Activated CD8-positive, alpha-beta T cell treated with anti-CD3 and anti-CD28 coated beads, Interleukin-2, amount 10 ng/mL, durations not matched to agents 7 days and 5 days (primary cell): ENCODE data around the gene PRR3. TPM values are rescaled to one million over a fixed set of nuclear protein-coding genes. Genes with fewer than 3 reads are reported as not detected.
A peak's percentile ranks its signal among the peaks of the same experiment; 100 is the strongest.

Experiments used
- ATAC-seq: fragments of 150-1000 bp; cut with Tn5 transposase; one replicate; pipeline ENCODE4 v1.10.0; 2021; ENCODE audit warnings: moderate library complexity
- CTCF ChIA-PET: fragments of 350-600 bp; sonication (Branson Sonifier 250); formaldehyde crosslinking; loops from one replicate; lab custom pipeline; 2021; ENCODE audit warnings: antibody characterized with exemption; lab: Charles Lee
- POLR2A ChIA-PET: fragments of 350-600 bp; sonication (Branson Sonifier 250); formaldehyde crosslinking; loops from one replicate; lab custom pipeline; 2021; ENCODE audit warnings: antibody characterized with exemption; lab: Charles Lee
- DNase-seq: peaks from one replicate; pipeline ENCODE4 v3.0.0-alpha.2; 2020
- H3K27ac Mint-ChIP-seq: one replicate; pipeline ENCODE4 v1.8.0; 2021; ENCODE audit warnings: mild to moderate bottlenecking, mixed read lengths
- H3K27me3 Mint-ChIP-seq: one replicate; pipeline ENCODE4 v1.8.0; 2021; ENCODE audit warnings: low read depth, mixed read lengths
- H3K36me3 Mint-ChIP-seq: one replicate; pipeline ENCODE4 v1.8.0; 2021; ENCODE audit warnings: low read depth, mixed read lengths
- H3K4me1 Mint-ChIP-seq: one replicate; pipeline ENCODE4 v1.8.0; 2021; ENCODE audit warnings: low read depth, mixed read lengths
- H3K4me3 Mint-ChIP-seq: one replicate; pipeline ENCODE4 v1.8.0; 2021; ENCODE audit warnings: mild to moderate bottlenecking, mixed read lengths
- H3K9me3 Mint-ChIP-seq: one replicate; pipeline ENCODE4 v1.8.0; 2022; ENCODE audit warnings: mixed read lengths; ENCODE audit not compliant: insufficient read depth
- microRNA-seq: library from miRNA; unstranded; fragments of <30 nt; microRNA quantifications from one replicate; pipeline ENCODE4 v1.2.0, GENCODE V29; 2022
- total RNA-seq, 2 experiments: library from RNA; stranded (reverse); gene quantifications; one replicate each; pipeline ENCODE4 v1.2.3, GENCODE V29; 2021

The PRR3 gene
- total RNA-seq, 2 experiments from 2014 or later: 19.7 to 21.1 TPM

DNA sequence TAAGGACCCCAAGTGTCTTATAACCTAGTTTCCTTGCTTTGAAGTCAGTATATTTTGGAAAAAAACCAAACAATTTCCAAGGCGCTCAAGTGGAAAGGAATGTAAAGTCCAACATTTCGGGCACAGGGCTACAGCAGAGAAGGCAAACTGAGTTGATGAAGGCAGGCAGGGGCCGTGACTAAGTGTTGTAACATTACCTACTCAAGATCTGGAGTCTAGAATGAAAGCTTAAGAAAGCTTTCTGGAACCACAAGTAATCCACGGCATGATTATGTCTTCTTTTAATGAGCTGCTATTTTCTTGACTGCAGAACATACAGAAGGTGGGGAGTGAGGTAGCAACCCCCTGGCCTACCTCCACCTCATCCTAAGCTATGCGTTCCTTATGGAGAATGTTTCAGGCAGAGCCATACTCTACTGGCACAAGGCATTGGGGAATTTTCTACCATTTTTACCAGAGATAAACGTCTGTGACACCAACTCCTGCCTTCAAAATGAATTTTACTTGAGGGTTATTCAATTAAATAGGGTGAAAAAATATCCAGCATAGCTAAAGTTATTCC lies 55.7 kb downstream of the PRR3 start:
- Mint-ChIP-seq H3K36me3 (peaks cover 84% of the 10 kb centered on the region), H3K27me3 (peaks cover 2% of the 10 kb centered on the region), H3K27ac (peak overlapping the region; percentile 31), H3K9me3 (no peaks in the 10 kb centered on the region), H3K4me3 (no peak overlapping the region), H3K4me1 (peaks cover 55% of the 10 kb centered on the region)
- POLR2A ChIA-PET: interaction anchor here (0.8 to 4.7 kb wide), 11 partner anchors 9 to 118 kb away, joined by 3 to 60 read pairs (median 3); partner anchors contain the start of genes ABCF1 and MDC1
- CTCF ChIA-PET: interaction anchor here (0.7 to 3.5 kb wide), 25 partner anchors 9 to 467 kb away, joined by 3 to 30 read pairs (median 4); partner anchors contain the start of genes ATAT1, DHX16 and MDC1
- ATAC-seq (no peak), DNase-seq (no peak)

Small RNA genes within 50 kb of the gene (microRNA-seq; reads per million reads assigned to microRNA genes)
- 113 reads per million, percentile 62 among the genes with 10 or more reads in this experiment for gene MIR877

Other genes starting within 250 kb of the PRR3 start
- 10 to 100 TPM; 16.7 to 16.9 TPM for gene TRIM39, start 230.4 kb upstream of the PRR3 start, total RNA-seq
- 10 to 100 TPM; 37.3 to 37.9 TPM for gene RPP21, start 212.1 kb upstream of the PRR3 start, total RNA-seq
- 100 to 1,000 TPM; 523 to 536 TPM for gene HLA-E, start 67.8 kb upstream of the PRR3 start, total RNA-seq
- 10 to 100 TPM; 63.7 to 69.9 TPM for gene GNL1, start 806 bp upstream of the PRR3 start, total RNA-seq
- 10 to 100 TPM; 72.2 to 79.6 TPM for gene ABCF1, start 14.1 kb downstream of the PRR3 start, total RNA-seq
- 10 to 100 TPM; 92.8 to 99.7 TPM for gene PPP1R10, start 59.9 kb downstream of the PRR3 start, total RNA-seq
- 10 to 100 TPM; 43.2 to 43.6 TPM for gene MRPS18B, start 60.5 kb downstream of the PRR3 start, total RNA-seq
- 10 to 100 TPM in 1 of 2 experiments, 1 to 10 TPM in 1; 10.0 to 10.5 TPM for gene ATAT1, start 69.6 kb downstream of the PRR3 start, total RNA-seq
- gene C6orf136, start 89.8 kb downstream of the PRR3 start, total RNA-seq: 10 to 100 TPM; 31.6 to 40.1 TPM
- 10 to 100 TPM; 38.5 to 41.0 TPM for gene DHX16, start 115.7 kb downstream of the PRR3 start, total RNA-seq
- gene PPP1R18, start 129.3 kb downstream of the PRR3 start, total RNA-seq: 100 to 1,000 TPM; 286 to 304 TPM
- 10 to 100 TPM; 41.7 to 44.6 TPM for gene NRM, start 133.7 kb downstream of the PRR3 start, total RNA-seq
- 10 to 100 TPM; 48.5 to 52.4 TPM for gene MDC1, start 160.0 kb downstream of the PRR3 start, total RNA-seq
- 1,000 to 10,000 TPM; 1,638 to 1,703 TPM for gene TUBB, start 163.1 kb downstream of the PRR3 start, total RNA-seq
- gene FLOT1, start 185.4 kb downstream of the PRR3 start, total RNA-seq: 100 to 1,000 TPM; 314 to 317 TPM
- gene IER3, start 187.3 kb downstream of the PRR3 start, total RNA-seq: 10 to 100 TPM; 76.6 to 82.9 TPM